ENCODE data around the gene MLLT3. TPM values are rescaled to one million over a fixed set of nuclear protein-coding genes. Genes with fewer than 3 reads are reported as not detected.

MLLT3 gene
- polyA plus RNA-seq, 3 donors = 26.8 to 31.8 (median 27.3) TPM

DNA sequence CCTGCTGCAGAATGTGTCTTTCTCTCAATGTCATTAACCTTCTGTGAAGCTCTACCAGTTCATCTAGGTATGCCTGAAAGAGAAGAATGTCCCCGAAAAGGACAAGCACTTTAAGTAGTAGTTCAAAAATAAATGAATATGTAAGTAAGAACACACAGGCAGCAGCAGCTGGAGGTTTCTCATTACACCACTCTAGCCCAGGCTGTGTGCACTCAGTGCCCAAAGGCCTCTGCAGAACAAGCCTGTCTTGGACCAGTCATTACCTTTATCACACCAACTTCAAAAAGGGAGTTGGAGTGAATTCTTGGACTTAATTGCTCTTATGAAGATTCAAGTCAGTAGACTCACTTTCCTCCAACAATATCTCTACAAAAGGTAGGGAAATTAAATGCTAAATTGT is 268.8 kb downstream of the MLLT3 start:
- DNase-seq = no peak

- no peak for DNase-seq
Measured at GRCh38 chr9:20352591-20352990, 269.7 kb downstream of the MLLT3 start.

DNA sequence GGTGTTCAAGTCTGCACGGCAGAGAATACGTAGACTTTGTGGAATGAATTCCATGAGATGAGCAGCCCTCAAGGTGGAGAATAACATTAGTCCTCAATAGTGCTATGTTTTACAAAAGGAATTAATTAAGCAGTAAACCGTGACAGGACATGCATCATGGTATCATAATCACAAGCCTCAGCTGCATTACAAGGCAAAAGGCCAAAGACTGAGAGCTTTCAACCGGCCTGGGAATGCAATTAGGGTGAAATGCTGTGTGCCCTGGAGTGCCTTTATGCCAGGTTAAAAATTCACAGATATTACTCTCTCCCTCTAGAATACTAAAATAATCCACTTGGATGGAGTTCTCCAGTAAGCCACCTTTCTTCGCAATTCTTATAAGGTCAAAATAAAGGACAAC is 270.6 kb downstream of the MLLT3 start:
- peak; percentile 65 for DNase-seq

DNA sequence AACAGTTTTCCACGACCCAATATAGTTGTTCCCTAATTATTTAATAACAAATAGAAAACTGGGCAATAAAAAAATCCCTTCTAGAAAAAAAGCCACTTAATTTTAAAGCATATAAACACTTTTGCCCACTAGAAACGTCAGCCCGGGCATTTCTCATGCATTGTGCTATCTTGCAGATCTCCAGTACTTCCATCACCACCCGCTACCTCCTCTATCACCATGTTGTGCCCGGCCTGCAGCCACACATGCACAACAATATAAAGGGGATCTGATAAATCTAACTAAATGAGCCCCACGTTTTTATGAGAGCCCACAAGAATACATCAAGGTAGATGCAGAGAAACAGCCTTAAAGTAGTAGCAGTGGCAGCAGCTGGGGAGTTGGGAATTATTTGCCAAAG is 272.7 kb downstream of the MLLT3 start:
- DNase-seq = no peak

- DNase-seq = no peak
Measured at GRCh38 chr9:20343325-20343724, 279.0 kb downstream of the MLLT3 start.

DNA sequence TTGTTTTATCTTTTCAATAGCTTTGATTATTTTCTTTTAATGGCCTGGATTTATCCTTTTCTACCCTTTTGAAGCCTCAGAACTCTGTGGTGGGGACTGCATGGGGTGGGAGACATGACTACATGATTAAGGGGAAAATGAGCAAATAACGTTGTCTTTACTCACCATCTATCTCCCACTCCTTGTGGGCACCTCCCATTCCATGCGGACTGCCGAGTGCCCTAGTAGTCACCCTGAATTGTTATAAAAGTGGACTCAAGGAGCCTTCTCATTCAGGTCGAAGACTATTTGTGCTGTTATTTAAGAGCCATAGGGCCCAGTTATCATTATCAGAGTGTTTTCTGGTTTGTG is 281.8 kb downstream of the MLLT3 start:
- DNase-seq = no peak

GRCh38 chr9:20335668-20336332 is 286.5 kb downstream of the MLLT3 start:
- DNase-seq = no peak

DNA sequence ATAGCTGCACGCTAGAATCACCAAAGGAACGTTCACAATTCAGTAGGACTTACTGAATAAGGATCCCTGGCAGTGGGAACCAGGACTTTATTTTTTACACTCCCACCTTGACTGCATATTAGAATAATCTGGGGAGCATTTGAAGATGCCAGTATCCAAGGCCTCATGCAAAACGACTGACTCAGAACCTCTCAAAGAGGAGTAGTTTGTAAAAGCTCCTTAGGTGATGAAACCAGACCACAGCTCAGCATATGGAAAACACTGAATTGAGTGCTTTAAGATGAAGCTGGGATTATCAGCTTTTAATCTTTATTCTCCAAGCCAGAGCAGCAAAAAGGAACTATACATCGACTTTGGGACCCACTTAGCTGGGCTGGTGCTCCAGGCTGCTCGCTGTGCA is 288.3 kb downstream of the MLLT3 start:
- no peak for DNase-seq

- DNase-seq = no peak
Measured at GRCh38 chr9:20331095-20331685, 291.1 kb downstream of the MLLT3 start.

GRCh38 chr9:20330688-20331087 is 291.6 kb downstream of the MLLT3 start:
- DNase-seq = no peak

DNA sequence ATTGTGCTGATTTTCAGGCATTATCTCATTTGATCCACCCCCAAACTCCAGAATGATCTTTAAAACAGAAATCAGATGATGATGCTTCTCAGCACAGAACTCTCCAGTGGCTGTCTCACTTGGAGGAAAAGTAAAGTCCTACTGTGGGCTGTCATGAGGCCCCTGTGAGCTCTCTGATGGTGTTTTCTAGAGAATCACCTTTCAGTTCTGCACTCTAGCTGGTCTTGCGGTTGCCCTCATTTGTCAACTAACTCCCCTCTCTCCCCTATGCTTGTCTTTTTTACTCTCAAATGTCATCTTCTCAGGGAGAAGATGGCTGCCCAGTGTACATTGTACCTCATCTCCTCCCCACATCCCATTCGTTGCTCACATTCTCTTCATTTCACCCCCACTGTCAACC is 295.8 kb downstream of the MLLT3 start:
- DNase-seq = no peak

- DNase-seq = no peak
Measured at GRCh38 chr9:20325008-20325407, 297.3 kb downstream of the MLLT3 start.

- DNase-seq = no peak
Measured at GRCh38 chr9:20322212-20322611, 300.1 kb downstream of the MLLT3 start.

DNA sequence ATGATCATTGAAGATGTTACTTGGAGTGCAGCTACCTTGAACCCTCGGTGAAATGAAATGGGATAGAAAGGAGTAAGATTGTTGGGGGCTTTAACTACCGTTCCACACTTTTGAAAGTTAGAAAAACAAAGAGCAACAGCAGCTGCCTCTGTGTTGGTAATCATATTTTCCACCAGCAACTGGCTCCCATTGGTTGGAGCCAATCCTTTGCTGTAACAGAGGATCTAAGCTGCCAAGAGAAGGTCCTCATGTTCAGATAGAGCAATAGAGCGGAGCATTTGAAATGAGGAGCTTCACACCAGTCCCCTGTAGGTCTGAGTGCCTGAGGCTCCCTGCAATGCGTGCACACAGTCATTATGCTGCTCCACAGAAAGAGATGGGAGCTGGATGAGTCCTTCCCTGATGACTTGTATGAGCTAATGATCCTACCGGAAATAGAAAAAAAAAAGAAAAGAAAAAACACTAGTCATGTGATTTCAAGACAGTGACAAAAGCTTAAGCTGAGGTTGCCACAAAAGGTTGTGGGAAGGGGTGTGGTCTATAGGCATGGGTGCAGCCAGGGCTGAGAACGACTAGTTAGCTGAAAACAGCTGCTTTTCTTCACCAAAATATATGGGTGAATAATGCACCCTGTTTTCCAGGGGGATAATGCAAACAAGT is 300.7 kb downstream of the MLLT3 start:
- DNase-seq = no peak

- no peak for DNase-seq
Measured at GRCh38 chr9:20320921-20321320, 301.4 kb downstream of the MLLT3 start.

- no peak for DNase-seq
Measured at GRCh38 chr9:20319641-20320337, 302.5 kb downstream of the MLLT3 start.

DNA sequence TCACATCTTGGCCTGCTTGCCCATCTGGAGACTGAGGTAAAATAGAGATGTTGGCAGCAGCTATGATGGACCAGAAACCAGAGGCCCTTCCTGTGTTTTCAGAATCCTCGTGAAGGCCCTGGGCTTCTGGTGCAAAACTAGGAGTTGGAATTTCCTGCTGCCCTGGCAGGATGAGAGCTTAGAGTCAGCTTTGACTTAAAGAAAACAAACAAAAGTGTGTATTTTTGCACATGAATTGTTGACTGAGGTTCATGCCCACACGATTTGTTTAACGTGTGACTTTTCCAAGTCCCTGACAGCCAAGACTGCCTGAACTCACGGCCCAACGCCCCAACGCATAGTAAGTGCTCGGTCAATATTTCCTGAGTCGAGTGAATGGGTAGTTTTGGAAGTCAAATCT is 303.1 kb downstream of the MLLT3 start:
- no peak for DNase-seq

DNA sequence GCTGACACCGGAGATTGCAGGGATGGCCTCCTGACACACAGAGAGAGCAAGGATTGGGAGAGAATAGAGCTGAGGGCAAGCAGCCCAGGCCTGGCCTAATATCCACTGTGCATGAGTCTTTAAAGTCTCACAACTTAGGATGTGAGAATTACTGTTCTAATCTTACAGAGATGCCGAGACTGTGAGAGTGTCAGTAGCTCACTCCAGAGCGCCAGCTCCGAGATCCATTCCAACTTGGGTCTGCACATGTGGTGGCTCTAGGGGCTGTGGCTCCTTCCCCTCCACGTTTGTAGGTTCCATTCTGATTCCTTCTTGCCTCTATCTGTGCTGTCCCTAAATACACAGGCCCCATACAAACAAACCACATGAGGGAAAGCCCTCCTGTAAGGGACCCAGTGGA is 304.6 kb downstream of the MLLT3 start:
- no peak for DNase-seq

GRCh38 chr9:20316372-20316771 is 305.9 kb downstream of the MLLT3 start:
- DNase-seq = no peak

- no peak for DNase-seq
Measured at GRCh38 chr9:20315677-20316076, 306.6 kb downstream of the MLLT3 start.

DNA sequence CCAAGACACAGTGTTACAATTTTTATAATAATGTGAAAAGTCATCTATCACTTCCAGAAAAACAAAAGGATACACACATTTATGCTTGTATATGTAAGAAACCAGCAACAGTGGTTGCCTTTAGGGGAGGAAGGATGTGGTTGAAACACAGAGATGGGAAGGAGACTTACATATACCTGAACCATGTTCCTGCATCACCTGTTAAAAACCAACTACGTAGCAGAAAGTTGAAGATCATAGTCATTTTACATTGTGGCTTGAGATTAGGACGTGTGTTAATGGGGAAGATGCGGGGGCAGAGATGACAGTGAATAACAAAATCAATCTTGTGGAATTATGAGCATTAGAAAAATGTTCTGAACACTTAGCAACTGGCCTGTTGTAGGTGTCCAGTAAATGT is 307.3 kb downstream of the MLLT3 start:
- no peak for DNase-seq

DNA sequence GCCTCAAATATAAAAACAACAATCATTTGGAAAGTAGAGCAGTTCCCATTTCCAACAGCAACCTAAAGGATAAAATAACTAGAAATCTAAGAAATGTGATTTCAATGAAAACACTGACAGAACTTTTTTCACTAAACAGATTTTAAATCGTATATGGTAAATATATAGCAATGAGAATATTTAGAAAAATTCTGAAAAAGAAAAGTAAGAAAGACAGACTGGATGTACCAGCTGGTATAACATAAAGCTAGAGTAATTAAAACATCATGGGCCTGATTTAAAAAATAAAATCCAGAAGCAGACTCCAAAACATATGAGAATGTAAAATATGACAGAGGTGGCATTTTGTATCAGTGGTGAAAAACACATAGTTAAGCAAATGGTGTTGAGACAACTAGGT is 308.9 kb downstream of the MLLT3 start:
- DNase-seq = no peak

DNA sequence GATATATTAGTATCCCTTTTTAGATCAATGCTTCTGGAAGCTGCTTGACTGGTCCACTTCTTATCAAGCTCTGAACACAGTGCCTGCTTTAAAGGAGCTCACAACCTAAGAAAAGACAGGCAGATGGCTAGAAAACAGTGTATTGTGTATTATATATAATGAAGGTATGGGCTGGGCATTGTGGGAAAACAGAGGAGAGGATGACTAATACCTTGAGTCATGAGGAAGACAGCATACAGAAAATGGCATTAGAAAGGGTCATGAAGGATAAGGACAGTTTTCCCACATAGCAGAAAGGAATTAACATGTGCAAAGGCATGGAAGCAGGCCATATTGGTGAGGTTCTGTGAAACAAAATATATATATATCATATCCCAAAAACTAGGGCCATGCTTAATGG is 309.6 kb downstream of the MLLT3 start:
- no peak for DNase-seq

Measured in renal pelvis (tissue), 4 donors.